ENCODE measurements around the gene TRMT61A. TPM values are rescaled to one million over a fixed set of nuclear protein-coding genes. Genes with fewer than 3 reads are reported as not detected.

Gene TRMT61A
- total and polyA plus RNA-seq, 8 donors, result 5.5 to 39.7 (median 15.9) TPM

DNA sequence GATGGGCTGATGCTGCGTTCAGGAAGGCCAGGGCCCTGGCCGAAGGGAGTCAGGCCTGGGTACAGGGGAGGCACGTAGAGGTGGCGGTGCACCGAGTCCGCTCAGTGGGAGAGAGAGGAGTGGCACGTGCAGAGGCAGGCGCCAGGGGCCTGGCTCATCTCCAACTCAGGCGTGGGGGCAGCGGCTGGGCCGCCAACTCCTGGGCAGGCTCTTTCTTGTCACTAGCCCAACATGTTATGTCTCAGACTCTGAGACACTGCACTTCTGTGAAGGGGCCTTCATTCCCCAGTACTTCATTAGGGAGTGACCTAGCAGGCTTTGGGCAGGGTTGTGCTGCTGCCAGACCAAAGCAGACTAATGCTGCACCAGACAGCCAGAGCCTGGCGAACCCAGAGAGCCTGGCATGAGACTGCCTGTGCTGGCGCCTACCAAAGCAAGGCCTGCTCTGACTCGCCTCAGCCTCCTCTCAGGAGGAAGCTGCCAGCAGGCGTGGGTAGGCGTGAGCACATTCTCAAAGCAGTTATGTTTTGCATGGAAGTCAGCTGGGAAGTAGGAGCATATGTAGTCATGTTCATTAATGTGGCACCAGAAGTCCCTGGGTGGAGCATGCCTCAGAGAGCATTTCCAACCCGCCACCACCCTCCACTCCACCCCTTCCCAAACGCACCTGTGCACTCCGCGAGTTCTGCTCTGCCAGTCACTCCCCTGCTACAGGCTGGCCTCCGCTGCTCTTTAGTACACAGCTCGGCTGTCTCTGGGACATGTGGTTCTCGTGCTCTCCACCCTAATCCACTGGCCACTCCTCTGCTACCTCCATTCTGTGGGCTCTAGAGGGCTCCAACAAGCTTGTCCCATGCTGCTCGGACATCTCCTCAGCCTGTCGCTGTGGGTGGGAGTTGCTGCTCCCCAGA is 16.0 kb upstream of the TRMT61A start:
- peaks cover 7 to 38% (median 38%) of the 10 kb centered on the region in 4 donors for H3K36me3 ChIP-seq
- no peaks in the 10 kb centered on the region for H3K27me3 ChIP-seq
- no peak overlapping the region for H3K4me3 ChIP-seq
- no peaks in the 10 kb centered on the region for H3K9me3 ChIP-seq
- intact Hi-C loops (cut with DNase I; ENCODE audit: low total_unique reads), result no loop called here
- H3K4me1 ChIP-seq, result peaks cover 17 to 31% (median 24%) of the 10 kb centered on the region in 4 donors
- 22 to 41% (median 39%) methylated on average over 25 of the region's 25 CpGs for WGBS, 5 donors
- TF ChIP-seq POLR2AphosphoS5 (IDR thresholded peaks at IDR 0.05), result peak in 2 of 3 donors; percentile 19 to 31
- TF ChIP-seq, protein P1, sequence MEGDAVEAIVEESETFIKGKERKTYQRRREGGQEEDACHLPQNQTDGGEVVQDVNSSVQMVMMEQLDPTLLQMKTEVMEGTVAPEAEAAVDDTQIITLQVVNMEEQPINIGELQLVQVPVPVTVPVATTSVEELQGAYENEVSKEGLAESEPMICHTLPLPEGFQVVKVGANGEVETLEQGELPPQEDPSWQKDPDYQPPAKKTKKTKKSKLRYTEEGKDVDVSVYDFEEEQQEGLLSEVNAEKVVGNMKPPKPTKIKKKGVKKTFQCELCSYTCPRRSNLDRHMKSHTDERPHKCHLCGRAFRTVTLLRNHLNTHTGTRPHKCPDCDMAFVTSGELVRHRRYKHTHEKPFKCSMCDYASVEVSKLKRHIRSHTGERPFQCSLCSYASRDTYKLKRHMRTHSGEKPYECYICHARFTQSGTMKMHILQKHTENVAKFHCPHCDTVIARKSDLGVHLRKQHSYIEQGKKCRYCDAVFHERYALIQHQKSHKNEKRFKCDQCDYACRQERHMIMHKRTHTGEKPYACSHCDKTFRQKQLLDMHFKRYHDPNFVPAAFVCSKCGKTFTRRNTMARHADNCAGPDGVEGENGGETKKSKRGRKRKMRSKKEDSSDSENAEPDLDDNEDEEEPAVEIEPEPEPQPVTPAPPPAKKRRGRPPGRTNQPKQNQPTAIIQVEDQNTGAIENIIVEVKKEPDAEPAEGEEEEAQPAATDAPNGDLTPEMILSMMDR (IDR thresholded peaks at IDR 0.05), result no peak
- TF ChIP-seq POLR2A (IDR thresholded peaks at IDR 0.05), result no peak
- no peak for TF ChIP-seq EP300 (IDR thresholded peaks at IDR 0.05)
- H3K27ac ChIP-seq, result peak overlapping the region; percentile 71 to 86 (median 81)
- peak; percentile 70 to 85 for DNase-seq

DNA sequence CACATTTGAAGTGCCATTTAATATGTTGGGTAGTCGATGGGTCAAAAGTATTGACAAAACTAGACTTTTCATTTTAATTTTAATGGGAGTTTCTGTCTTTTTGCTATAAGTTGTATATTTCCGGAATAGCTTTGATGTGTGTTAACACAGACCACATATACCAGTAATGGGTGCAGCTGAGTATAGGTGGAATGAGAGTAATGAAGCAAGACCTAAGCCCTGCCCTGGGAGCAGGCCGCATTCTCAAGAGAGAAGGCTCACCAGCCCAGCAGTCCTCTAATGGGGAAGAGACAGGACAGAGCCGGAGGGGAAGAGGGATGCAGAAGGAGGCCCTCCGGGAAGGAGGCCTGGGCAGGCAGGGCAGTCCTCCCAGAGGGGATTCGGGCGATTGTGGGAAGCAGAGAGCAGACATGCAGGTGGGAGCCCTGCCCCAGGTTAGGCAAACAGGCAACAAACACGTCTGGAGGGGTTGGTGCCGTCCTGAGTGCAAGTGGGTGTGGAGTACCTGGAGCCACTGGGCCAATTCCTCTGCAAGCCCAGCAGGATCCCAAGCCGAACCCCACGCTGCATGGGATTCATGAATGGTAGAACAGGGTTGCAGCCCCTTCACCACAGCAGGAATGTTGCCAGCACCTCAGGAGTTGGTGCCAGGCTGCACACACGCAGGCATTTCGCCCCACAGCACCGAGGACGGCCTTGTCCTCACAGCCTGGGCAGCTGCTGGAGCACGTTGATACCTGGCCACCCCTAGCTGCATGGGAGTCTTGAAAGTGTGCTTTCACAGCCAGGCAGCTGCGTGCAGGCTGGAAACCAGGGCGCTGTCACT is 14.2 kb upstream of the TRMT61A start:
- no peak for DNase-seq
- H3K27me3 ChIP-seq, result no peaks in the 10 kb centered on the region
- 78 to 87% (median 83%) methylated on average over 12 to 18 of the region's 18 CpGs for WGBS, 5 donors
- no peak overlapping the region for H3K4me3 ChIP-seq
- TF ChIP-seq, protein P1 (IDR thresholded peaks at IDR 0.05), result no peak
- TF ChIP-seq POLR2A (IDR thresholded peaks at IDR 0.05) (no peak), POLR2AphosphoS5 (IDR thresholded peaks at IDR 0.05) (no peak), EP300 (IDR thresholded peaks at IDR 0.05) (no peak)
- intact Hi-C loops (cut with DNase I; ENCODE audit: low total_unique reads), result no loop called here
- peaks cover 35 to 49% (median 42%) of the 10 kb centered on the region in 4 donors for H3K4me1 ChIP-seq
- no peaks in the 10 kb centered on the region for H3K9me3 ChIP-seq
- peaks cover 5 to 28% (median 25%) of the 10 kb centered on the region in 4 donors for H3K36me3 ChIP-seq
- H3K27ac ChIP-seq, result peak overlapping the region in 1 of 5 donors; percentile 56

DNA sequence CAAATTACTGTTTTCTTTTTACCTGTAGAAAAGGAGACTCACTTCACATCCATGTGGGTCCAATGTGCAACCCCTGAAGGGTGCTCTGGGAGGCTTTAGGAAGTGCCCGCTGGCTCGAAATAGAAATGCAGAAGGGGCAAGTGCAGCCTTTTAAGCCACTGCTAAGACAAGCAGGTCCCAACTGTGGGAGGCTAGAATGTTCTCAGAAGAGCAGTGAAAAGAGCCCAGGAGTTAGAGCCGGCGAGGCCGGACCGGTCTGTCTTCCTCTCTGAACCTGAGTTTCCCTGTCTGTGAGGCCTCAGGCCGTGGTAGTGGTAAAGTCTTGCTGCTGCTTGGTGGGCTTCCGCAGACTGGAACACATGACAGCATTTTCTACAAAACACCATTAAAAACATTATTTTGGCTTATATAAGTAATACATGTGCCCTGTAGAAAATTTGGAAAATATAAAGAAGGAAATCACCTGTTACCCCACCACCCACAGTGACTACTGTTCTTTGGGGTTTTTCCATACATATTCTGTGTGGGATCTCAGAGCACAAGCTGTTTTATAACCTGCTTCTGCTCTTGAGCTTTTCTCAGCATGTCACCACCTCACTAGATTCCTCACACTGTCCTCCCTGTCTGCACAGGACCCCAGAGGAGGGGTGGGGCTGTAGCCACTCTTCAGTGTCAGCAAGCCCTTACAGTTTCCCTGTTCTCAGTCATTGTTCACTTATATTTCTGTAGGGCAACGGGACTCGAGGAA is 12.4 kb upstream of the TRMT61A start:
- TF ChIP-seq POLR2A (IDR thresholded peaks at IDR 0.05) (no peak), EP300 (IDR thresholded peaks at IDR 0.05) (no peak), POLR2AphosphoS5 (IDR thresholded peaks at IDR 0.05) (no peak)
- TF ChIP-seq, protein P1 (IDR thresholded peaks at IDR 0.05), result no peak
- peaks cover 6 to 15% (median 10%) of the 10 kb centered on the region in 4 donors for H3K36me3 ChIP-seq
- peaks cover 50 to 67% (median 58%) of the 10 kb centered on the region in 4 donors for H3K4me1 ChIP-seq
- 71 to 76% (median 74%) methylated on average over 10 of the region's 10 CpGs for WGBS, 5 donors
- no peak for DNase-seq
- no peaks in the 10 kb centered on the region for H3K9me3 ChIP-seq
- H3K27me3 ChIP-seq, result peaks cover 0 to 13% (median 6%) of the 10 kb centered on the region in 3 donors
- intact Hi-C loops (cut with DNase I; ENCODE audit: low total_unique reads), result no loop called here
- H3K4me3 ChIP-seq, result no peak overlapping the region
- peak overlapping the region in 2 of 5 donors; percentile 84 to 94 for H3K27ac ChIP-seq

Data from stomach (tissue), 9 donors.